IPS-18a (cell line): ENCODE measurements around the gene NDUFS6.

Experiments
- H3K27ac ChIP-seq: one replicate; pipeline ENCODE4 v1.5.1; 2013; ENCODE audit warnings: low read length
- H3K27me3 ChIP-seq: one replicate; pipeline ENCODE4 v1.6.1; 2013; ENCODE audit warnings: mild to moderate bottlenecking, low read length; ENCODE audit not compliant: control insufficient read depth, insufficient read depth
- H3K36me3 ChIP-seq: one replicate; pipeline ENCODE4 v1.6.1; 2013; ENCODE audit warnings: low read depth, low read length; ENCODE audit not compliant: control insufficient read depth
- H3K4me1 ChIP-seq: one replicate; pipeline ENCODE4 v1.6.1; 2013; ENCODE audit warnings: low read depth, low read length; ENCODE audit not compliant: control insufficient read depth
- H3K4me3 ChIP-seq: one replicate; pipeline ENCODE4 v1.5.1; 2013; ENCODE audit warnings: low read length
- H3K9ac ChIP-seq: one replicate; pipeline ENCODE4 v1.6.1; 2013; ENCODE audit warnings: mild to moderate bottlenecking, low read length, moderate library complexity
- H3K9me3 ChIP-seq: one replicate; pipeline ENCODE4 v1.6.1; 2013; ENCODE audit warnings: low read depth, low read length; ENCODE audit not compliant: control insufficient read depth

NDUFS6 gene

DNA sequence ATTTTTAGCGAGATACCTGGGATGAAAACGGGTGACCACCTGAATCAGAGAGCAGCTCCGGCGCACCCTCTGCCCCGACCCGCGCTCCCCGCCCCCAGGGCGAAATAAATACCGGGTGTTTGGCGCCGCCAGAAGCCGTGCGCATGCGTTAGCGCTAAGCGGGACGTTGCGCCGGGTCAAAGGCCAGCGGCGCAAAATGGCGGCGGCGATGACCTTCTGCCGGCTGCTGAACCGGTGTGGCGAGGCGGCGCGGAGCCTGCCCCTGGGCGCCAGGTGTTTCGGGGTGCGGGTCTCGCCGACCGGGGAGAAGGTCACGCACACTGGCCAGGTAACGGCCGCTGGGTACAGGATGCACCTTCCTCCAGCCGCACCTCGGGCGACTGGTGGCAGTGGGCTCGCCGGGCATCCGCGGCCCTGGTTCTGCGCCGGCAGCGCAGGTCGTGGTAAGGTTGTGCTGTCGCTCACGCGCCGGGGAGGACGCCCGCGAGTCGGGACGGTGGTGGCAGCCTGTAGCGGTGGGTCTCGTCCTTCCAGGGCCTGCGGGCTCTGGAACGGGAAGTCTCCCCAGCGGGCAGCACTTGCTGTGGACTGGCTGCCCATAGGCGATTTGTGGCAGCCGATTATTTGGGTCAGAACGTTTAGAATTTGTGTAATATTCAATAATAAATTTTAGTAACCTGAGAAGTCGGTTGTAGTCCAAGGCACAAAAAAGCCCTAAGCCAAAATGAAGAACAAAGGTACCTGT, at the start of gene NDUFS6:
Gene NDUFS6 (plus strand): TSS at position 186 of the 745 bp plus-strand sequence. CDS start 11 bp downstream, at position 197.
- no peaks in the 10 kb centered on the region for H3K27me3 ChIP-seq
- H3K9ac ChIP-seq, result peak within 1 kb of the TSS; percentile 91
- H3K36me3 ChIP-seq, result peaks cover 56% of the 10 kb centered on the region
- no peaks in the 10 kb centered on the region for H3K9me3 ChIP-seq
- H3K4me3 ChIP-seq, result peak within 1 kb of the TSS; percentile 82
- peak within 1 kb of the TSS; percentile 82 for H3K27ac ChIP-seq
- H3K4me1 ChIP-seq, result peaks cover 3% of the 10 kb centered on the region

DNA sequence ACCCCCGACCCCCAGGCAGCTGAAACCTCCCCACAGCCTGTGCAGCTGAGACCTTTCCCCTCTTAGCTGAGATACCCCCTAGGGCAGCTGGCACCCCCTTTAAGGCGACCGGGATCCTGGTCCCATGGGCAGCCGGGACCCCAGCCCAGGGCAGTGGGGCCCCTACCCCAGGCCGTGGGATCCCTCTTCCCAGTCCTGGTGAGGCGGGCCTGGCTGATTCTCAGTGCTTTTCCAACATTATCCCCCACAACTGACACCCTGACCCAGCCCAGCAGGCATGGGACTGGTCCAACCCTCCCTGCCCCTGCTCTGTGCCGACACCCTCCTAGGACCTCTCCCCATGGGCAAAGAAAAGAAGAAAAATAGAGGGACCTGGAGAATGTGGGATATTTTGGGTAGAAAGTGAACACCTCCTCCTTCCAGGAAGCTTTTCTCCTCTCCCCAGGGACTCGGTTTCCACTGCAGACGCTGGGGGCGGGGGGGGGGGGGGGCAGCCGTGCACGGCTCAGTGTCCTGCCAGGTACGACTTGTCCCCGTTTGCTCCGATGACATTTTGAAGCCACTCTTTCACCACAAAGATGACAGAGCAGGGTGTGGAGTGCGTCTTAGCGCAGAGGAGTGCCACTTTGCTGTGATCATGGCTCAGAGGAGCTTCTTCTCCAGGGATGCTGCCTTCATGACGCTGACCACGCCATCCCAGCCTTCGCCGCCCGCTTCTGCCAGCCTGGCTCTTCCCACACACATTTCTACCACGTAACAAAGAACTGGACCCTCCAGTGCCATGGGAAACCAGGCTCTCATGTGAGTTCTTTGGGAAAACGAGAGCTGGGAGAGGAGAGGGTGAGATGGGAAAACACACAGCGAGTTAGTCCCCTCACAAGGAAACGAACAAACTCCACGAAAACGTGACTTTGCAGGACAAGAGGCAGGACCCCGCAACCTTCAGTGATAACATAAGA, 49.1 kb upstream of the NDUFS6 start:
- no peaks in the 10 kb centered on the region for H3K9me3 ChIP-seq
- H3K4me1 ChIP-seq, result peaks cover 10% of the 10 kb centered on the region
- H3K36me3 ChIP-seq, result no peaks in the 10 kb centered on the region
- no peak overlapping the region for H3K9ac ChIP-seq
- H3K27ac ChIP-seq, result no peak overlapping the region
- no peak overlapping the region for H3K4me3 ChIP-seq
- H3K27me3 ChIP-seq, result no peaks in the 10 kb centered on the region

- H3K27ac ChIP-seq, result no peak overlapping the region
- no peak overlapping the region for H3K4me3 ChIP-seq
- no peak overlapping the region for H3K9ac ChIP-seq
- peaks cover 10% of the 10 kb centered on the region for H3K4me1 ChIP-seq
- no peaks in the 10 kb centered on the region for H3K9me3 ChIP-seq
- H3K27me3 ChIP-seq, result no peaks in the 10 kb centered on the region
- H3K36me3 ChIP-seq, result no peaks in the 10 kb centered on the region
Observed at GRCh38 chr5:1752881-1753280, 48.3 kb upstream of the NDUFS6 start.

DNA sequence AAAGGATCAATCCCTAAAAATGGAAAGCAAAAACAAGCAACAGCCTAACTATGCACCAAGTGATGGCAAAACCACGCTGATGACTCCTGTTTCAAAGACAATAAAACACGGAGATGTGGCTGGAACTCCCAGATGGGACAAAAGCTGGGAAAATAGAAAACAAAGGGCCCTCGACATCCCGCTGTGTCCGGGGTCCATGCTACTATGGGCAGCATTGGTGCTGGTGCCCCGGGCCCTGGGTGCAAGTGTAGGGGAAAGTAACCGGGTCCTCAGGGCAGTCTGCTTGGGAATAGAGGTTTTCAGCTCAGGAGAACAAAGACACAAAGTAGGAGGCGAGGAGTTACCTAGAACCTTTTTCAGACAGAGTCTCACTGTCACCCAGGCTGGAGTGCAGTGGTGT, 47.7 kb upstream of the NDUFS6 start:
- peaks cover 2% of the 10 kb centered on the region for H3K9me3 ChIP-seq
- no peak overlapping the region for H3K9ac ChIP-seq
- H3K4me3 ChIP-seq, result no peak overlapping the region
- no peaks in the 10 kb centered on the region for H3K36me3 ChIP-seq
- no peak overlapping the region for H3K27ac ChIP-seq
- H3K27me3 ChIP-seq, result no peaks in the 10 kb centered on the region
- peaks cover 10% of the 10 kb centered on the region for H3K4me1 ChIP-seq

- H3K9ac ChIP-seq, result no peak overlapping the region
- H3K27ac ChIP-seq, result no peak overlapping the region
- no peaks in the 10 kb centered on the region for H3K36me3 ChIP-seq
- H3K4me1 ChIP-seq, result peaks cover 10% of the 10 kb centered on the region
- H3K4me3 ChIP-seq, result no peak overlapping the region
- no peaks in the 10 kb centered on the region for H3K27me3 ChIP-seq
- peaks cover 4% of the 10 kb centered on the region for H3K9me3 ChIP-seq
Observed at GRCh38 chr5:1754531-1755220, 46.5 kb upstream of the NDUFS6 start.

GRCh38 chr5:1755321-1755949, 45.8 kb upstream of the NDUFS6 start:
- H3K27me3 ChIP-seq, result no peaks in the 10 kb centered on the region
- no peak overlapping the region for H3K9ac ChIP-seq
- H3K4me1 ChIP-seq, result peaks cover 10% of the 10 kb centered on the region
- no peak overlapping the region for H3K4me3 ChIP-seq
- no peaks in the 10 kb centered on the region for H3K36me3 ChIP-seq
- H3K27ac ChIP-seq, result no peak overlapping the region
- peaks cover 4% of the 10 kb centered on the region for H3K9me3 ChIP-seq

- Histone ChIP-seq H3K4me1 (peaks cover 10% of the 10 kb centered on the region), H3K9me3 (peaks cover 4% of the 10 kb centered on the region), H3K27ac (no peak overlapping the region), H3K36me3 (no peaks in the 10 kb centered on the region), H3K9ac (no peak overlapping the region), H3K4me3 (no peak overlapping the region), H3K27me3 (no peaks in the 10 kb centered on the region)
Observed at GRCh38 chr5:1756481-1756880, 44.7 kb upstream of the NDUFS6 start.

GRCh38 chr5:1757511-1757910, 43.7 kb upstream of the NDUFS6 start:
- Histone ChIP-seq H3K9ac (no peak overlapping the region), H3K36me3 (no peaks in the 10 kb centered on the region), H3K27ac (no peak overlapping the region), H3K27me3 (no peaks in the 10 kb centered on the region), H3K9me3 (peaks cover 4% of the 10 kb centered on the region), H3K4me3 (no peak overlapping the region), H3K4me1 (peaks cover 10% of the 10 kb centered on the region)

GRCh38 chr5:1758574-1758973, 42.6 kb upstream of the NDUFS6 start:
- Histone ChIP-seq H3K27ac (no peak overlapping the region), H3K27me3 (no peaks in the 10 kb centered on the region), H3K36me3 (no peaks in the 10 kb centered on the region), H3K9me3 (peaks cover 4% of the 10 kb centered on the region), H3K4me3 (no peak overlapping the region), H3K9ac (no peak overlapping the region), H3K4me1 (peaks cover 10% of the 10 kb centered on the region)

DNA sequence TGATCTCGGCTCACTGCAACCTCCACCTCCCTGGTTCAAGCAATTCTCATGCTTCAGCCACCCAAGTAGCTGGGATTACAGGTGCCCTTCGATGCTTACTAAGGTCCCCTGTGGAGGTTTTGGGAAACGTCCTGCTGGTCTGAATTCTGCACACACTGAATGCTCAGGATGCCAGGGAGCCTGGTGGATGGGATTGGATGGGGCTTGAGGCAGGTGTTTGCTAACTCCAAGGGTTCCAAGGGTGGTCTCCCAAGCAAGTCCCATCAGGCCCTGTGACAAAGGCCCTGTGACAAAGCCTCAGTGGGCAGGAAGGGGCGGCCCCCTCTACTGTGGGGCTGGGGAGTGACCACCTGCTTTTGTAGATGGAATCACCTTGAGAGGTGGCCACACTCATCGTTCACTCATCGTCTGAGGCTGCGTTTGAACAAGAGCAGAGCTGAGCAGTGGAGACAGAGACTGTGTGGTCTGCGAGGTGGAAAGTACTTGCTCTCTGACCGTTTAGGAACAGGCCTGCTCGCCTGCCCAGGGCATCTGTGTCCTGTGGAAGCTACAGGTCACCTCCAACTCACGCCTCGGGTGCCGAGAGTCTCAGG, 41.7 kb upstream of the NDUFS6 start:
- H3K9ac ChIP-seq, result no peak overlapping the region
- no peaks in the 10 kb centered on the region for H3K27me3 ChIP-seq

More for the DNA sequence above, 41.7 kb upstream of the NDUFS6 start:
- H3K27ac ChIP-seq, result no peak overlapping the region
- no peak overlapping the region for H3K4me3 ChIP-seq
- peaks cover 4% of the 10 kb centered on the region for H3K9me3 ChIP-seq
- peaks cover 10% of the 10 kb centered on the region for H3K4me1 ChIP-seq
- no peaks in the 10 kb centered on the region for H3K36me3 ChIP-seq
